Measurements from ENCODE around the gene PCBP3. TPM values are rescaled to one million over a fixed set of nuclear protein-coding genes. Genes with fewer than 3 reads are reported as not detected.

PCBP3 gene
- total and polyA plus RNA-seq, 2 of the 8 experiments (the other 6 are each of a cell fraction or from before 2014, with no cell fraction given): 3.5 to 6.3 TPM

- DNase-seq (ENCODE audit: low read depth in 1 of 2, low spot score in 2 of 2): no peak
- Histone ChIP-seq H3K79me2 (ENCODE audit: control insufficient read depth in 1 of 2, insufficient read depth in 2 of 2, low read length in 2 of 2) (no peaks in the 10 kb centered on the region), H2BK15ac (ENCODE audit: low read length) (no peak overlapping the region), H2BK5ac (ENCODE audit: low read depth, low read length) (no peak overlapping the region), H3K27ac (ENCODE audit: low read depth, low read length) (no peak overlapping the region), H4K8ac (ENCODE audit: extremely low read depth, insufficient read depth, low read length) (no peak overlapping the region; the same call in 1 of the 2 replicates), H3K18ac (ENCODE audit: extremely low read depth, low read length) (no peak overlapping the region), H2BK120ac (replicated peaks; ENCODE audit: low read depth, low read length) (no peak overlapping the region), H3K9ac (replicated peaks in 1 of 4; ENCODE audit: extremely low read depth in 1 of 4, low read depth in 3 of 4, low read length in 3 of 4) (no peak overlapping the region), H4K5ac (ENCODE audit: insufficient read length, low read depth, low read length) (no peak overlapping the region), H2AFZ (ENCODE audit: low read length) (no peak overlapping the region), H2BK20ac (ENCODE audit: low read length) (no peak overlapping the region), H3K4me3 (ENCODE audit: extremely low read depth in 1 of 4, insufficient read depth in 2 of 4, low read depth in 3 of 4, low read length in 4 of 4) (no peak overlapping the region), H3K56ac (replicated peaks; ENCODE audit: insufficient read length, low read depth, low read length) (no peak overlapping the region), H3K4me1 (replicated peaks in 1 of 4; ENCODE audit: control insufficient read depth in 3 of 4, insufficient read depth in 4 of 4, low read length in 3 of 4) (no peaks in the 10 kb centered on the region; a peak in 1 of 7 replicates), H3K36me3 (ENCODE audit: control insufficient read depth in 2 of 4, insufficient read depth in 4 of 4, low read length in 3 of 4) (no peaks in the 10 kb centered on the region), H4K20me1 (replicated peaks in 1 of 2; ENCODE audit: control insufficient read depth in 1 of 2, insufficient read depth in 2 of 2, low read length in 2 of 2) (no peaks in the 10 kb centered on the region), H3K79me1 (ENCODE audit: low read depth, low read length) (no peaks in the 10 kb centered on the region), H3K27me3 (replicated peaks in 1 of 4; ENCODE audit: control insufficient read depth in 3 of 4, extremely low read depth in 1 of 4, insufficient read depth in 3 of 4, low read length in 3 of 4) (peaks cover 0 to 3% (median 0%) of the 10 kb centered on the region in 4 experiments; a peak in 1 of 7 replicates), H3K14ac (ENCODE audit: insufficient read length) (no peak overlapping the region), H3K9me3 (ENCODE audit: insufficient read depth in 2 of 2, low read depth in 1 of 2, low read length in 1 of 2) (peaks cover 0 to under 1% of the 10 kb centered on the region in 2 experiments; a peak in 1 of 4 replicates), H3K23me2 (ENCODE audit: low read depth, low read length) (0 out of 2 replicates have a peak, but pooled peaks cover 3% of the 10 kb centered on the region), H2AK5ac (ENCODE audit: low read depth, low read length) (no peak overlapping the region), H3K4ac (replicated peaks; ENCODE audit: insufficient read length, low read depth, low read length) (no peak overlapping the region), H2BK12ac (ENCODE audit: low read depth, low read length) (no peak overlapping the region), H3K4me2 (ENCODE audit: insufficient read depth in 1 of 2, low read depth in 2 of 2, low read length in 2 of 2) (no peak overlapping the region), H3K23ac (ENCODE audit: insufficient read length) (no peak overlapping the region), H4K91ac (replicated peaks; ENCODE audit: insufficient read length, low read length) (no peak overlapping the region)
- CTCF ChIA-PET (ENCODE audit: partially characterized antibody): interaction anchor here (1.1 to 1.5 kb wide), 2 partner anchors 9 to 33 kb away, joined by 3 read pairs; no protein-coding TSS in a partner anchor
- POLR2A ChIA-PET (ENCODE audit: partially characterized antibody): no interaction called here
- FAIRE-seq: no peak
- WGBS, 2 experiments (ENCODE audit: extremely low coverage in 1 of 2, insufficient coverage in 1 of 2, insufficient read length in 1 of 2, insufficient replicate concordance in 2 of 2, low coverage in 1 of 2, low lambda C conversion rate in 2 of 2, missing lambda C conversion rate in 1 of 2): 85% methylated on average over 31 of the region's 31 CpGs; no CpG with 5 or more reads in 1 of the 2 experiments
- TF ChIP-seq HDAC2 (IDR thresholded peaks at IDR 0.05; ENCODE audit: borderline replicate concordance in 1 of 2, low read depth in 2 of 2, low read length in 2 of 2) (no peak), SAP30 (IDR thresholded peaks at IDR 0.05; ENCODE audit: insufficient read depth, insufficient replicate concordance, low read length) (no peak), CREB1 (IDR thresholded peaks at IDR 0.05) (no peak), SP1 (IDR thresholded peaks at IDR 0.05; ENCODE audit: low read depth, low read length) (no peak), TAF7 (optimal IDR thresholded peaks at IDR 0.05; ENCODE audit: borderline replicate concordance, low read depth, low read length) (no peak)
Observed at GRCh38 chr21:45629046-45629981, 14.2 kb upstream of the PCBP3 start.
